ENCODE measurements around the gene PITPNM1.
"Not testable (repeated sequence)": the region's sequence is repeated elsewhere in the genome, so short reads cannot be mapped to it uniquely, and the experiment has no call there.

Gene PITPNM1

DNA sequence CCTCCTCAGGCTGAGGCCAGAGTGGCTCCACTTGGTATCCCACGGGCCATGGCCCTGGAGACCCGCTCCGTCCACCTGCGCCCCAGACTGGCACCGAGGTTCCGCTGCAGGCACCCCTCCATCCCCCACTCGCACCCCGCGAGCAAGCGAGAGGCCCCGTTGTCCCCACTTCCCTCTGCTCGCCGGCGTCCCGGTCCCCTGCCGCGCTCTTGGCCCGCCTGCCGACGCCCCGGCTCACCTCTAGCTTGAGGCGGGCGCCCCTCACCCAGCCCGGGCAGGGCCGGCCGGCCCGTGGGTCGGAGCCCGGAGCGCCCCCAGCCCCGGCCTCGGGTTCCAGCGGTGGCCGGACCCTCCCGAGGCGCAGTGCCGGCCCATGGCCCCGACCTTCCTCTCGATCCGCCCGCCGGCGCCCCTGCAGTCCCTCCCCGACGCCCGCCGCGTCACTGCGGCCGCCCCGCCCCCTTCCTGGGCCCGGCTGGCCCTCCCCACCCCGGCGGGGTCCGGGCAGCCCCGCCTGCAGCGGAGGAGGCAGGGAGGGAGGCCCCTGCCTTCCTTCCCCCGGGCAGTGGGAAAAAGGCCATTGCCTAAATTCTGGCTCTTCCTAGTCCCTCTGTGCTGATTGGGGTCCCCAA is at the start of gene PITPNM1:
TSS of gene PITPNM1 (minus strand) at position 414 of the 632 bp plus-strand sequence. CDS start 1,183 bp downstream, outside the sequence.
- TF ChIP-seq, protein P1, sequence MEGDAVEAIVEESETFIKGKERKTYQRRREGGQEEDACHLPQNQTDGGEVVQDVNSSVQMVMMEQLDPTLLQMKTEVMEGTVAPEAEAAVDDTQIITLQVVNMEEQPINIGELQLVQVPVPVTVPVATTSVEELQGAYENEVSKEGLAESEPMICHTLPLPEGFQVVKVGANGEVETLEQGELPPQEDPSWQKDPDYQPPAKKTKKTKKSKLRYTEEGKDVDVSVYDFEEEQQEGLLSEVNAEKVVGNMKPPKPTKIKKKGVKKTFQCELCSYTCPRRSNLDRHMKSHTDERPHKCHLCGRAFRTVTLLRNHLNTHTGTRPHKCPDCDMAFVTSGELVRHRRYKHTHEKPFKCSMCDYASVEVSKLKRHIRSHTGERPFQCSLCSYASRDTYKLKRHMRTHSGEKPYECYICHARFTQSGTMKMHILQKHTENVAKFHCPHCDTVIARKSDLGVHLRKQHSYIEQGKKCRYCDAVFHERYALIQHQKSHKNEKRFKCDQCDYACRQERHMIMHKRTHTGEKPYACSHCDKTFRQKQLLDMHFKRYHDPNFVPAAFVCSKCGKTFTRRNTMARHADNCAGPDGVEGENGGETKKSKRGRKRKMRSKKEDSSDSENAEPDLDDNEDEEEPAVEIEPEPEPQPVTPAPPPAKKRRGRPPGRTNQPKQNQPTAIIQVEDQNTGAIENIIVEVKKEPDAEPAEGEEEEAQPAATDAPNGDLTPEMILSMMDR (IDR thresholded peaks at IDR 0.05; ENCODE audit: insufficient read depth, low read depth, low read length, missing control alignments), result no peak
- H3K4me3 ChIP-seq (ENCODE audit: low read length), result peak within 1 kb of the TSS; percentile 77
- DNase-seq (ENCODE audit: low read depth), result peak; percentile 75

DNA sequence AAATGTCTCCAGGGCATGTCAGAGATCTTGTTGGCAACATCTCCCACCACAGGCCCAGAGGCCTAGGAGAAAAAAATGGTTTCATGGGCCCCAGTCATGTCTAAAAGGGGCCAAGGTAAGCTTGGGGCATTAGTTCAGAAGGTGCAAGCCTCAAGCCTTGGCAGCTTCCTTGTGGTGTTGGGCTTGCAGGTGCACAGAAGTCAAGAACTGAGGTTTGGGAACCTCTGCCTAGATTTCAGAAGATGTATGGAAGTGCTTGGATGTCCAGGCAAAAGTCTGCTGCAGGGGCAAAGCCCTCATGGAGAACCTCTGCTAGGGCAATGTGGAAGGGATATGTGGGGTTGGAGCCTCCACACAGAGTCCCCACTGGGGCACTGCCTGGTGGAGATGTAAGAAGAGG is 46.5 kb upstream of the PITPNM1 start:
- H3K4me3 ChIP-seq (ENCODE audit: low read length); DNase-seq (ENCODE audit: low read depth): not testable (repeated sequence)

DNA sequence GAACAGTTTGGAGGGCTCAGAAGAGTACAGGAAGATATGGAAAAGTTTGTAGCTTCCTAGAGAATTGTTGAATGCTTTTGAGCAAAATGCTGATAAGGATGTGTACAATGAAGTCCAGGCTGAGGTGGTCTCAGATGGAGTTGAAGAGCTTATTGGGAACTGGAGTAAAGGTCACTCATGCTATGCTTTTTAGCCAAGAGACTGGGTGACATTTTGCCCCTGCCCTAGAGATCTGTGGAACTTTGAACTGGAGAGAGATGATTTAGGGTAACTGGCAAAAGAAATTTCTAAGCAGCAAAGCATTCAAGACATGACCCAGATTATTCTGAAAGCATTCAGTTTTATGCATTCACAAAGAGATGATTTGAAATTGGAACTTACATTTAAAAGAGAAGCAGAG is 46.0 kb upstream of the PITPNM1 start:
- TF ChIP-seq, protein P1 (IDR thresholded peaks at IDR 0.05; ENCODE audit: insufficient read depth, low read depth, low read length, missing control alignments), result no peak
- no peak overlapping the region for H3K4me3 ChIP-seq (ENCODE audit: low read length)
- no peak for DNase-seq (ENCODE audit: low read depth)

DNA sequence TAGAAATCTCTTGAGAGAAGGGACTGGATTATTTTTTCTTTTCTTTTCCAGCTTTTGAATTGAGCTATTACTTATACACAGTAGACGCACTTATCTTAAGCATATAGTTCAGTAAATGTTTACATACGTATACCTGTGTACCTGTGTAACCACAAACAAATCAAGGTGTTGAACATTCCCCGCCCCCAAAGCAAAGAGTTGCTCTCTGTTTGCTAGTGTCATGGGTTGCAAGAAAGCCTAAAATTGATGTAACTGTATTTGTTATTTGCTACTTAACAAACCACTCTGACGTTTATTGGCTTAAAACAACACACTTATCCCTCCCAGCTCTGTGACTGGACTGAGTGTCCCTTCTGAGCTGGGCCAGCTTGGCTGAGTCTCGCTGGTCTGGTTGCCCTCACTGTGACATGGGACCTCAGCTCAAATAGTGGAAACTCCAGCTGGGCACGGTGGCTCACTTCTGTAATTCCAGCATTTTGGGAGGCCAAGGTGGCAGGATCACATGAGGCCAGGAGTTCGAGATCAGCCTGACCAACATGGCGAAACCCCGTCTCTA is 43.5 kb upstream of the PITPNM1 start:
- TF ChIP-seq, protein P1 (IDR thresholded peaks at IDR 0.05; ENCODE audit: insufficient read depth, low read depth, low read length, missing control alignments), result no peak
- H3K4me3 ChIP-seq (ENCODE audit: low read length), result no peak overlapping the region
- DNase-seq (ENCODE audit: low read depth), result no peak

DNA sequence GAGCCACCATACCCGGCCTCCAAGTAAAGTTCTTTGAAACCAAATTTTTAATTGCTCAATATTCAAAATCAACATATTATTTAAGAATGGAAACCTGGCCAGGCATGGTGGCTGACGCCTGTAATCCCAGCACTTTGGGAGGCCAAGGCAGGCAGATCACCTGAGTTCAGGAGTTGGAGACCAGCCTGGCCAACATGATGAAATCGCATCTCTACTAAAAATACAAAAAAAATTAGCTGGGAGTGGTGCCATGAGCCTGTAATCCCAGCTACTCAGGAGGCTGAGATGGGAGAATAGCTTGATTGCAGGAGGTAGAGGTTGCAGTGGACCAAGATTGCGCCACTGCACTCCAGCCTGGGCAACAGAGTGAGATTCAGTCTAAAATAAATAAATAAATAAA is 42.9 kb upstream of the PITPNM1 start:
- not testable (repeated sequence) for H3K4me3 ChIP-seq (ENCODE audit: low read length); DNase-seq (ENCODE audit: low read depth)

DNA sequence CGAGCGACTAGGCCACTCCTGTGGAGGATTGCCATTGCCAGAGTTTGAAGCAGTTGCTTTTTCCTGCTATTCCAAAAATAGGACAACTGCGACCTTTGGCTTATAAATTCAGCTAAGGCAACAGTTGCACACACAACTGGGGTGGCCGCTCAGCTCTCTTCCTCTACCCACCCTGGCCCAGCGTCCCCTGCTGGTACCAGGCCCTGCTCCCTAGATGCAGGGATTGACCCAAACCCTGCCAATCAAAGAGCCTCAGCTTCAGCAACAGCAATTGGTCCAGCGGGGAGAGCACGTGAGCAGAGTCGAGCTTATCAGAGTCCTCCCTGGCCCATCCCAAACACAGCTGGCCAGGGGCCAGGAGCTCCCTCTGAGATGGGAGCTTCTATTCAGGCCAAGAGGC is 40.1 kb upstream of the PITPNM1 start:
- TF ChIP-seq, protein P1 (IDR thresholded peaks at IDR 0.05; ENCODE audit: insufficient read depth, low read depth, low read length, missing control alignments), result no peak
- no peak for DNase-seq (ENCODE audit: low read depth)
- no peak overlapping the region for H3K4me3 ChIP-seq (ENCODE audit: low read length)

DNA sequence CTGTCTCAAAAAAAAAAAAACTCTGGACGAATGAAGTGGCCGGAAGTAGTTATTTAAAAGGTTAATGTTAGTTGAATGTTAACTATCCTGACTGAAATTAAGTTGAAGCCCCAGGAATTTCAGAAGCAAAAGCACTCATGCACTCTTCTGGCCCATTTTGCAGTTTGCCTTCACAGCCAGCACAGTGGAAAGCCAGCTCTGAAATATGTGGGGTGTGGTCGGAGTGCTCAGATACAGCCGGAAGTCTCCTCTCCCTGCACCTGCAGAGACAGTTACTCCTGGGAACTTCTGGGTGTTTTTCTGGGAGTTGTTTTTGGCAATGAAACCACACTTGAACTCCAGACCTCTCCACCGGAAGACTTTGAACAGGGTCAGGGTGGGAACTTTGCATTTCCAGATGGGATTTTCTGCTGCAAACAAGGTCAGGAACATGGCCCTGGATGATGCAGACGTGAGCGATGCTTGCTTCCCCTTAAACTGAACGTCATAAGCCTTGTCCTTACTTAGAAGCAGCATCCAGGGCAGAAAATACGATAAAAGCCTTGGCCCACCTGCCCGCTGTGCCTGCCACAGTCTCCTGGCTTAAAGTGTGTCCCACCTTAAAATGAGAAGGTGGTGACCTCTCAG is 39.6 kb upstream of the PITPNM1 start:
- no peak overlapping the region for H3K4me3 ChIP-seq (ENCODE audit: low read length)
- TF ChIP-seq, protein P1 (IDR thresholded peaks at IDR 0.05; ENCODE audit: insufficient read depth, low read depth, low read length, missing control alignments), result no peak
- peak; percentile 15 for DNase-seq (ENCODE audit: low read depth)

DNA sequence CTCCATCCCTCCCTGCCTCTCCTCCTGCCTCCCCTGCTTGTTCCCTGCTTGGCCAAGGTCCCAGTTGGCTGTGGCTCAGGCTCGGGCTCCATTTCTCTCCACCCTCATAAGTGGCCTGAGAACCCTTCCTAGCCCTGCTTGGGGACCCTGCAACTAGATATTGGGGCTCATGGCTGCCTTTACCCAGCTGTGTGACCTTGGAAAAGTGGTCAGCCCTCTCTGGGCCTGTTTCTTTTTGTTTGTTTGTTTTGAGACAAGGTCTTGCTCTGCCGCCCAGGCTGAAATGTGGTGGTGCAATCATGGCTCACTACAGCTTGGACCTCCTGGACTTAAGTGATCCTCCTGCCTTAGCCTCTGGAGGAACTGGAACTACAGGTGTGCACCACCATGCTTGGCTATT is 38.4 kb upstream of the PITPNM1 start:
- no peak overlapping the region for H3K4me3 ChIP-seq (ENCODE audit: low read length)
- TF ChIP-seq, protein P1 (IDR thresholded peaks at IDR 0.05; ENCODE audit: insufficient read depth, low read depth, low read length, missing control alignments), result no peak
- no peak for DNase-seq (ENCODE audit: low read depth)

Data from epithelial cell of esophagus (primary cell).